Thyroid gland (tissue), 4 donors: Measurements from ENCODE around the gene CHST11.

Experiments used
- CTCF ChIP-seq, 6 experiments: fragments of 200-600 bp in 3 of 6; fragments of 450-650 bp in 3 of 6; sonication (generic) in 3 of 6; IDR thresholded peaks; one replicate each; pipeline ENCODE4 v1.5.1; 2016 to 2019; ENCODE audit warnings: antibody characterized with exemption in 6 of 6, mild to moderate bottlenecking in 2 of 6, inconsistent platforms in 1 of 6, moderate library complexity in 1 of 6
- POLR2A ChIP-seq, 2 donors: fragments of 450-650 bp; IDR thresholded peaks; one replicate each; pipeline ENCODE4 v1.6.1; 2017; ENCODE audit warnings: antibody characterized with exemption in 2 of 2, mild to moderate bottlenecking in 2 of 2, moderate library complexity in 1 of 2

GRCh38 chr12:104469523-104469922 lies 12.8 kb downstream of the CHST11 start:
- TF ChIP-seq CTCF (IDR thresholded peaks at IDR 0.05) (no peak), POLR2A (IDR thresholded peaks at IDR 0.05) (no peak)
